CD14-positive monocyte (primary cell): Measurements from ENCODE around the gene P4HA1. TPM values are rescaled to one million over a fixed set of nuclear protein-coding genes. Genes with fewer than 3 reads are reported as not detected.
A peak's percentile ranks its signal among the peaks of the same experiment; 100 is the strongest.

Experiments
- DNase-seq, 3 donors: peaks; one replicate each; pipeline ENCODE4 v3.0.0-alpha.2; 2011 to 2022
- H2AFZ ChIP-seq: 2 replicates; pipeline ENCODE4 v1.6.0; 2012; ENCODE audit warnings: mild to moderate bottlenecking, low read depth, low read length, inconsistent platforms; ENCODE audit not compliant: insufficient read depth, poor library complexity, severe bottlenecking
- H3K27ac ChIP-seq, 2 donors: 1 replicate in 1 of 2; 2 replicates in 1 of 2; pipeline ENCODE4 v1.5.1; 2012 to 2013; ENCODE audit warnings: low read length in 2 of 2, control low read depth in 1 of 2, inconsistent platforms in 1 of 2, low read depth in 1 of 2, mild to moderate bottlenecking in 1 of 2
- H3K27me3 ChIP-seq, 2 donors: one replicate each; pipeline versions ENCODE4 v1.6.0 to v1.6.1; 2011 to 2013; ENCODE audit warnings: low read length in 2 of 2; ENCODE audit not compliant: control insufficient read depth in 2 of 2, insufficient read depth in 2 of 2
- H3K36me3 ChIP-seq, 2 donors: replicated peaks in 1 of 2; 1 replicate in 1 of 2; 2 replicates in 1 of 2; pipeline versions ENCODE4 v1.5.1 to v1.6.1; 2012 to 2013; ENCODE audit warnings: low read length in 2 of 2, control low read depth in 1 of 2, inconsistent platforms in 1 of 2, mild to moderate bottlenecking in 1 of 2; ENCODE audit not compliant: insufficient read depth in 2 of 2, control insufficient read depth in 1 of 2
- H3K4me1 ChIP-seq, 2 donors: 1 replicate in 1 of 2; 2 replicates in 1 of 2; pipeline versions ENCODE4 v1.5.1 to v1.6.1; 2012 to 2013; ENCODE audit warnings: low read length in 2 of 2, control low read depth in 1 of 2, inconsistent platforms in 1 of 2, mild to moderate bottlenecking in 1 of 2, moderate library complexity in 1 of 2; ENCODE audit not compliant: insufficient read depth in 2 of 2, control insufficient read depth in 1 of 2
- H3K4me2 ChIP-seq: replicated peaks from 2 replicates; pipeline ENCODE3; 2012; ENCODE audit warnings: low read length, moderate library complexity, mild to moderate bottlenecking; ENCODE audit not compliant: poor library complexity, severe bottlenecking; ENCODE audit errors: extremely low read depth
- H3K4me3 ChIP-seq, 3 experiments: fragments of 200-600 bp in 1 of 3; sonication (generic) in 1 of 3; replicated peaks in 1 of 3; 1 replicate in 2 of 3; 2 replicates in 1 of 3; pipeline ENCODE4 v1.5.1; 2011 to 2013; ENCODE audit warnings: low read length in 3 of 3, mild to moderate bottlenecking in 3 of 3, control low read depth in 2 of 3, low read depth in 2 of 3, inconsistent platforms in 1 of 3, moderate library complexity in 1 of 3
- H3K79me2 ChIP-seq: 2 replicates; pipeline ENCODE4 v1.6.0; 2012; ENCODE audit warnings: mild to moderate bottlenecking, control low read depth, inconsistent platforms, low read length, moderate library complexity; ENCODE audit not compliant: insufficient read depth
- H3K9ac ChIP-seq: 2 replicates; pipeline ENCODE4 v1.6.0; 2017; ENCODE audit warnings: low read length, mild to moderate bottlenecking; ENCODE audit not compliant: insufficient read depth, poor library complexity, severe bottlenecking
- H3K9me3 ChIP-seq, 2 donors: replicated peaks in 1 of 2; 1 replicate in 1 of 2; 2 replicates in 1 of 2; pipeline versions ENCODE4 v1.5.1 to v1.6.1; 2012 to 2013; ENCODE audit warnings: low read length in 2 of 2, control low read depth in 1 of 2; ENCODE audit not compliant: control insufficient read depth in 1 of 2, insufficient read depth in 1 of 2
- H4K20me1 ChIP-seq: 2 replicates; pipeline ENCODE4 v1.6.0; 2012; ENCODE audit warnings: mild to moderate bottlenecking, low read length, control low read depth, moderate library complexity; ENCODE audit not compliant: insufficient read depth
- H3K27ac Mint-ChIP-seq, 7 donors: one replicate each; pipeline ENCODE4 v1.8.0; 2020; ENCODE audit warnings: mild to moderate bottlenecking in 7 of 7, mixed read lengths in 7 of 7, moderate library complexity in 6 of 7, inconsistent platforms in 2 of 7
- H3K27me3 Mint-ChIP-seq, 3 donors: one replicate each; pipeline ENCODE4 v1.8.0; 2021 to 2022; ENCODE audit warnings: low read depth in 3 of 3, mild to moderate bottlenecking in 3 of 3, mixed read lengths in 3 of 3, moderate library complexity in 3 of 3, inconsistent platforms in 1 of 3
- H3K36me3 Mint-ChIP-seq, 2 donors: one replicate each; pipeline ENCODE4 v1.8.0; 2020; ENCODE audit warnings: mixed read lengths in 2 of 2, inconsistent platforms in 1 of 2, mild to moderate bottlenecking in 1 of 2
- H3K4me1 Mint-ChIP-seq: one replicate; pipeline ENCODE4 v1.8.0; 2020; ENCODE audit warnings: mild to moderate bottlenecking, mixed read lengths
- H3K4me3 Mint-ChIP-seq, 2 donors: one replicate each; pipeline ENCODE4 v1.8.0; 2020; ENCODE audit warnings: mild to moderate bottlenecking in 2 of 2, mixed read lengths in 2 of 2, moderate library complexity in 1 of 2
- H3K9me3 Mint-ChIP-seq, 7 donors: one replicate each; pipeline ENCODE4 v1.8.0; 2020 to 2022; ENCODE audit warnings: mixed read lengths in 7 of 7, mild to moderate bottlenecking in 6 of 7, moderate library complexity in 6 of 7, inconsistent platforms in 2 of 7
- WGBS: methylation state at CpG from one replicate; pipeline ENCODE4 v1.1.5; 2013; ENCODE audit warnings: missing lambda C conversion rate; ENCODE audit not compliant: insufficient coverage; 5-methylcytosine and 5-hydroxymethylcytosine counted together
- intact Hi-C, 2 donors: fragments of 100-400 bp; cut with micrococcal nuclease; formaldehyde crosslinking; loops; one replicate each; pipeline versions ENCODE4 v1.15.0 to v1.15.1; 2023
- polyA plus RNA-seq, 3 donors: library from polyadenylated mRNA; depleted of rRNA in 1 of 3; unstranded in 2 of 3; stranded (reverse) in 1 of 3; fragments of 300-500 nt in 2 of 3; fragments of >200 nt in 1 of 3; fragmentation: Illumina TruSeq in 2 of 3; gene quantifications; 1 replicate in 2 of 3; 2 replicates in 1 of 3; pipeline ENCODE4 v1.2.3, GENCODE V29; 2012 to 2021
- TF ChIP-seq, protein P1 (sequence below): fragments of 200-600 bp; IDR thresholded peaks from one replicate; pipeline ENCODE4 v1.8.0; 2022; ENCODE audit warnings: antibody characterized with exemption, mild to moderate bottlenecking

The P4HA1 gene
- polyA plus RNA-seq, 3 donors = 20.1 to 44.3 (median 43.9) TPM

DNA sequence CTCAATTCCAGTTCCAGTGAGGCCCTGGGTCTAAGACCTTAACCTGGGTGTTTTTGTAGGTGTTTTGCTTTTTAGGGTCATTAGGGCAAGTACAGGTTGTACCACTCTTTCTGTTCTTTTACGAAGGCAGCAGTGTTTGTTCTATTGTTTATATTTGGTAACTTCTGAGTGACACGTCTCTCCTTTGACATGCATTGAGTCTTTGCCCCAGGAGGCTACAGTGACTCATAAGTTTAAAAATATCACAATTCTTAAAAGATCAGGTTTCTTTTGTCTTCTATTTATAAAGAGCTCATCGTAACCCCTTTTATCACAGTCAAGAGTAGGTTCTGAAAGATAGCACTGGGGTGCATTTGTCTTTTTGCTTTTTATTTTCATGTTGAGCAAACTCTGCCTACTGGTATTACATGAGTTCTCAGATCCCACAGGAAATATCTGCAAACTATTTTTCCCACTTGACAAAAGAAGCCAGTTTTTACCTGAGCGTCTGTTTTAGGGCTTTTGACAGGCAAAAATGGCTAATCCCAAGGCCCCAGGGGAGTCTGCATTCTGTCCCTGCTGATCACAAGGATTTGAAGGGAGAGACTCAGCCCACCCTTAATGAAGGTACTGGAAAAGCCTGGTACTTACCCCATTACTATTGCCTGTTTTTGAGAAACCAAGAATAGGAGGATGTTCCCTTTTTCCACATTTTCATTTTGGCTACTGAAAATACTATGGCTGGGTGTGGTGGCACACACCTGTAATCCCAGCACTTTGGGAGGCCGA, 21.5 kb upstream of the P4HA1 start:
- intact Hi-C loops = loop anchor here in 1 of 2 donors (10.0 kb wide), 1 partner anchor 47 kb away; the partner anchor contains the start of genes ECD and FAM149B1
- H3K9ac ChIP-seq = no peak overlapping the region
- Mint-ChIP-seq H3K36me3 (peaks cover 20 to 30% of the 10 kb centered on the region in 2 donors), H3K4me3 (no peak overlapping the region), H3K4me1 (no peaks in the 10 kb centered on the region), H3K27me3 (peaks cover 0 to 2% (median 1%) of the 10 kb centered on the region in 3 donors), H3K9me3 (no peaks in the 10 kb centered on the region), H3K27ac (peak overlapping the region in 2 of 7 donors; percentile 10 to 14)
- H3K27ac ChIP-seq = no peak overlapping the region
- no peak overlapping the region for H3K4me3 ChIP-seq
- H3K27me3 ChIP-seq = no peaks in the 10 kb centered on the region
- no peaks in the 10 kb centered on the region for H3K4me1 ChIP-seq
- H2AFZ ChIP-seq = no peak overlapping the region
- no peaks in the 10 kb centered on the region for H3K79me2 ChIP-seq
- no peaks in the 10 kb centered on the region for H4K20me1 ChIP-seq
- no peaks in the 10 kb centered on the region for H3K9me3 ChIP-seq
- TF ChIP-seq, protein P1, sequence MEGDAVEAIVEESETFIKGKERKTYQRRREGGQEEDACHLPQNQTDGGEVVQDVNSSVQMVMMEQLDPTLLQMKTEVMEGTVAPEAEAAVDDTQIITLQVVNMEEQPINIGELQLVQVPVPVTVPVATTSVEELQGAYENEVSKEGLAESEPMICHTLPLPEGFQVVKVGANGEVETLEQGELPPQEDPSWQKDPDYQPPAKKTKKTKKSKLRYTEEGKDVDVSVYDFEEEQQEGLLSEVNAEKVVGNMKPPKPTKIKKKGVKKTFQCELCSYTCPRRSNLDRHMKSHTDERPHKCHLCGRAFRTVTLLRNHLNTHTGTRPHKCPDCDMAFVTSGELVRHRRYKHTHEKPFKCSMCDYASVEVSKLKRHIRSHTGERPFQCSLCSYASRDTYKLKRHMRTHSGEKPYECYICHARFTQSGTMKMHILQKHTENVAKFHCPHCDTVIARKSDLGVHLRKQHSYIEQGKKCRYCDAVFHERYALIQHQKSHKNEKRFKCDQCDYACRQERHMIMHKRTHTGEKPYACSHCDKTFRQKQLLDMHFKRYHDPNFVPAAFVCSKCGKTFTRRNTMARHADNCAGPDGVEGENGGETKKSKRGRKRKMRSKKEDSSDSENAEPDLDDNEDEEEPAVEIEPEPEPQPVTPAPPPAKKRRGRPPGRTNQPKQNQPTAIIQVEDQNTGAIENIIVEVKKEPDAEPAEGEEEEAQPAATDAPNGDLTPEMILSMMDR = no peak
- H3K36me3 ChIP-seq = peaks cover 10 to 50% of the 10 kb centered on the region in 2 donors
- no peak for DNase-seq
- H3K4me2 ChIP-seq = no peak overlapping the region
- 100% methylated on average over 2 of the region's 5 CpGs for WGBS

DNA sequence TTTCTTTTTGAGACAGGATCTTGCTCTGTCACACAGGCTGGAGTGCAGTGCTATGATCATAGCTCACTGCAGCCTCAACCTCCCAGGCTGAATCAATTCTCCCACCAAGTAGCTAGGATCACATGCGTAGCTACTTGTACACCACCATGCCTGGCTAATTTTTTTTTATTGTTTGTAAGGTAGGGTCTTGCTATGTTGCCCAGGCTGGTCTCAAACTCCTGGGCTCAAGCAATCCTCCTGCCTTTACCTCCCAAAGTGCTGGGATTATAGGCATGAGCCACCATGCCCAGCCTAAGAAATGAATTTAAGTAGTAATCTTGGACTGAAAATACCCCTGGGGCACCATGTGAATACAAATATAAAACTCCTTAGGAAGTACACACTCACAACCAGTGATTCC, 19.4 kb upstream of the P4HA1 start:
- no peaks in the 10 kb centered on the region for H3K9me3 Mint-ChIP-seq
- WGBS = no CpG with 5 or more reads among the region's 1 CpG

More for the DNA sequence above, 19.4 kb upstream of the P4HA1 start:
- Histone ChIP-seq H3K4me3 (no peak overlapping the region), H3K27me3 (no peaks in the 10 kb centered on the region), H3K4me2 (no peak overlapping the region), H2AFZ (no peak overlapping the region), H3K79me2 (no peaks in the 10 kb centered on the region), H3K4me1 (peaks cover 1 to 3% of the 10 kb centered on the region in 2 donors), H3K9me3 (no peaks in the 10 kb centered on the region), H4K20me1 (no peaks in the 10 kb centered on the region), H3K36me3 (peaks cover 3 to 35% of the 10 kb centered on the region in 2 donors), H3K27ac (no peak overlapping the region), H3K9ac (no peak overlapping the region)
- no peak for DNase-seq
- Mint-ChIP-seq H3K4me1 (peaks cover 3% of the 10 kb centered on the region), H3K4me3 (no peak overlapping the region), H3K36me3 (peaks cover 18 to 26% of the 10 kb centered on the region in 2 donors), H3K27ac (no peak overlapping the region), H3K27me3 (peaks cover 0 to 2% (median 1%) of the 10 kb centered on the region in 3 donors)
- TF ChIP-seq, protein P1 = no peak
- intact Hi-C loops = loop anchor here in 1 of 2 donors (10.0 kb wide), 1 partner anchor 49 kb away; the partner anchor contains the start of genes ECD and FAM149B1
